Neutrophil (primary cell): ENCODE measurements around the gene CISD3.

Experiments
- H3K27ac ChIP-seq: fragments of 200-600 bp; sonication (generic); 2 replicates; pipeline ENCODE4 v1.5.1; 2016; ENCODE audit warnings: mild to moderate bottlenecking, moderate library complexity
- H3K27me3 ChIP-seq: fragments of 200-600 bp; sonication (generic); 2 replicates; pipeline ENCODE4 v1.6.0; 2016; ENCODE audit warnings: mild to moderate bottlenecking
- H3K36me3 ChIP-seq: fragments of 200-600 bp; sonication (generic); 2 replicates; pipeline ENCODE4 v1.5.1; 2017
- H3K4me1 ChIP-seq, 2 experiments: fragments of 200-600 bp in 1 of 2; sonication (generic) in 1 of 2; 1 replicate in 1 of 2; 2 replicates in 1 of 2; pipeline versions ENCODE4 v1.5.1 to v1.6.1; 2013 to 2016; ENCODE audit warnings: low read depth in 1 of 2, low read length in 1 of 2, mild to moderate bottlenecking in 1 of 2, moderate library complexity in 1 of 2; ENCODE audit not compliant: control insufficient read depth in 1 of 2, insufficient read depth in 1 of 2
- H3K4me3 ChIP-seq, 2 experiments: fragments of 200-600 bp in 1 of 2; sonication (generic) in 1 of 2; 1 replicate in 1 of 2; 2 replicates in 1 of 2; pipeline ENCODE4 v1.5.1; 2013 to 2016; ENCODE audit warnings: low read depth in 1 of 2, low read length in 1 of 2, mild to moderate bottlenecking in 1 of 2, moderate library complexity in 1 of 2
- H3K9me3 ChIP-seq: fragments of 200-600 bp; sonication (generic); 2 replicates; pipeline ENCODE4 v1.5.1; 2016
- TF ChIP-seq, protein P1 (sequence below): fragments of 200-600 bp; sonication (generic); IDR thresholded peaks from 2 replicates; pipeline ENCODE4 v1.5.1; 2016; ENCODE audit warnings: antibody characterized with exemption

CISD3 gene

DNA sequence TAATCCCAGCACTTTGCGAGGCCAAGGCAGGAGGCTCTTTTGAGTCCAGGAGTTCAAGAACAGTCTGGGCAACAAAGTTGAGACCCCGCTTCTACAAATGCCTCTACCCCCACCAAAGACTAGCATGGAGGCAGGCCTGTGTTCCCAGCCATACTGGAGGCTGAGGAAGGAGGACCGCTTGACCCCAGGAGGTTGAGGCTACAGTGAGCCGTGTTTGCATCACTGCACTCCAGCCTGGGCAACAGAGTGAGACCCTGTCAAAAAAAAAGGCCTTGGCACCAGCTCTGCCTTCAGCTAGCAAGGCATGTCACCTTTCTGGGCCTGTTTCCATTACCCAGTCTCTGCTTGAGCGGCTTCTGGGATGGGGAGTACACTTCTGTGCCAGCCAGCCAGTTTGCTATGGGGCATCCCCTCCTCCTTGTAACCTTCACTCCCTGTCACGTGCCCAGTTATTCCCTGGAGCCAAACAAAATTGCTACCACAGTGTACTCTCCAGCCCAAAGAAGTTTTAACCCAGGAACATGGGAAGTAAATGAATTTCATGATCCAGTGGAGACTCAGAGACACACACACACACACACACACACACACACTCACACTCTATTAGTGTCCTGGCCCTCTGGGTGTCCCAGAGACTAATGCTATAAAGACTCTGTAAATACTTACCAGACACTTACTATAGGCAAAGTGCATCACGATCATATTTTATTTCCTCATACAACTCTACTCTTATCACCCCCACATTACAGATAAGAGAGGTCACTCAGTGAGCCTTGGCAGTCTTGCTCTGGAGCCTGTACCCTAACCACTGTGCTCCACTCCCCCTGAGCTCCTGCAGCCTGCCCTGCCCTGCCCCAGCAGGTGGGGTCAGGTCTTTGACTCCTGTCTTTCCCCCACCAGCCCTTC lies 2.5 kb downstream of the CISD3 start:
- H3K27ac ChIP-seq, result no peak overlapping the region
- no peak overlapping the region for H3K4me3 ChIP-seq
- peaks cover 24% of the 10 kb centered on the region for H3K27me3 ChIP-seq
- no peaks in the 10 kb centered on the region for H3K9me3 ChIP-seq
- H3K36me3 ChIP-seq, result no peaks in the 10 kb centered on the region
- peaks cover 30 to 32% of the 10 kb centered on the region in 2 experiments for H3K4me1 ChIP-seq
- TF ChIP-seq, protein P1, sequence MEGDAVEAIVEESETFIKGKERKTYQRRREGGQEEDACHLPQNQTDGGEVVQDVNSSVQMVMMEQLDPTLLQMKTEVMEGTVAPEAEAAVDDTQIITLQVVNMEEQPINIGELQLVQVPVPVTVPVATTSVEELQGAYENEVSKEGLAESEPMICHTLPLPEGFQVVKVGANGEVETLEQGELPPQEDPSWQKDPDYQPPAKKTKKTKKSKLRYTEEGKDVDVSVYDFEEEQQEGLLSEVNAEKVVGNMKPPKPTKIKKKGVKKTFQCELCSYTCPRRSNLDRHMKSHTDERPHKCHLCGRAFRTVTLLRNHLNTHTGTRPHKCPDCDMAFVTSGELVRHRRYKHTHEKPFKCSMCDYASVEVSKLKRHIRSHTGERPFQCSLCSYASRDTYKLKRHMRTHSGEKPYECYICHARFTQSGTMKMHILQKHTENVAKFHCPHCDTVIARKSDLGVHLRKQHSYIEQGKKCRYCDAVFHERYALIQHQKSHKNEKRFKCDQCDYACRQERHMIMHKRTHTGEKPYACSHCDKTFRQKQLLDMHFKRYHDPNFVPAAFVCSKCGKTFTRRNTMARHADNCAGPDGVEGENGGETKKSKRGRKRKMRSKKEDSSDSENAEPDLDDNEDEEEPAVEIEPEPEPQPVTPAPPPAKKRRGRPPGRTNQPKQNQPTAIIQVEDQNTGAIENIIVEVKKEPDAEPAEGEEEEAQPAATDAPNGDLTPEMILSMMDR, result no peak

DNA sequence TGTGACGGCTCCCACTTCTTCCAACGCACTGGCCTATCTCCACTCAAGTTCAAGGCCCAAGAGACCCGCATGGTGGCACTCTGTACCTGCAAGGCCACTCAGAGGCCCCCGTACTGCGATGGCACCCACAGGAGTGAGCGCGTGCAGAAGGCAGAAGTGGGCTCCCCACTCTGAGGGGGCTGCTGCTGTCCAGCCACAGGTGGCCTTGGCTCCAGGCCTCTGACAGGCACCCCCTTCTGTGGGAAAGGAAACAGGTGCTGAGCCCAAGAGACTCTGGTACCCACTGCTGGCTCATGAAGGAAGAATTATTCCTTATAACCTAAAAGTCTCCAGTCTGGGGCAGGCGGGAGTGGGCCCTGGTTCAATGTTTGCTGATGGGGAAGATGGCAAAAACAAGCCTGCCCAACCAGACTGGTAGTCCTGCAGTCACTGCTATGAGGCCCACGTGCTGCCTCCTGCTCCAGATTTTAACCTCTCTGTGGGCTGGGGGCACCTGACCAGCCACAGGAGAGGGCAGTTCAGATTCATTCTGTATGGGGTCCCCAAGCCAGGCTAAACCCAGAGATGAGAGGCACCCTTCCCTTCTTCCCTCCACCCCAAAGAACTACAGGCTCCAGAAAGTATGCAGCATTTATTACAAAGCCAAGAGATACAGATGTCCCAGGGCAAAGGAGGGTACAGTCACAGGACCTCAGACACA lies 3.3 kb downstream of the CISD3 start:
- TF ChIP-seq, protein P1, result no peak
- no peaks in the 10 kb centered on the region for H3K9me3 ChIP-seq
- no peaks in the 10 kb centered on the region for H3K36me3 ChIP-seq
- no peak overlapping the region for H3K27ac ChIP-seq
- H3K4me3 ChIP-seq, result no peak overlapping the region
- peaks cover 32% of the 10 kb centered on the region for H3K27me3 ChIP-seq
- peaks cover 22 to 24% of the 10 kb centered on the region in 2 experiments for H3K4me1 ChIP-seq

DNA sequence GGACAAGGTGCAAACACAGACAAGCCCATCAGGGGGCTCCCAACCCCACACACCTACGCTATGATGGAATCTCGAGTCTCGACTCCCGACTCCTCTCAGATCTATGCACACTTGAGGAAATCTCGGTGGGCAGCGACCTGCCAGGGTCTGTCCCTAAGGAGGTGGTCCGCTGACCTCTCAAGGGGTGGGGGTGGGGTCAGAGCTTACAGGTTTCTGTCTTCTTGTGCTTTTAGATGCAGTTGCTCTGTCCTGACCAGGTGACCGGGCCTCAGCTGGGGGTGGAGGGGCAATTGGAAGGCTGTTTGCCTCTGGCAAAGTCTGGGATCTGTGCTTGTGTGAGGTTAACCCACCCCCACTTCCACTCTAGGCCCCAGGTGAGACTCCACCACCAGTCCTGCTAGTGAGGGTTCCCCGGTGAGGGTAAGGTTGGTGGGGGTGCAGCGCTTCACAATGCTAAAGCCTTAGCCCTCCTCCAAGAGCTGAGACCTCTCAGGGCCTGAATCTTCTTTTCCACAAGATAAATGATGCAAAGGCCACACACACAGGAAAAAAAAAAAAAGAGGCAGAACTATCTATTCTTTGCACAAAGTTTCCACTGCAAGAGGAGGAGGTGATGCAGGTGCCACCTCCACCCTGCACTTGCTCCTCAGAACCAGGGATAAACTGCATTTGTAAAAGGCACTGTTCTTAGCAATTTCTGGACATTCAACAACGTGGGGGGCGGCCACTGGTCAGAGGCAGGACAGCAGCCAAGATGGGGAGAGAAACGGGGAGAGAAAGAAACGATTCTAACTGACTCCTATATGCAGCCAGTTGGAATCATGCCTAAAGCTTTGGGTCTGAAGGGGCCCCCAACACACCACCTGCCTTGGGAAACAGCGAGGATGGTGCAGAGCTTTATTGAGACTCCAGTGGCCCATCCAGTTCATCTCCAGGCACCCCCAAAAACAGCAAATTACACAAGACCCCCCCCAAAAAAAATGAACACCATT lies 4.1 kb downstream of the CISD3 start:
- H3K27ac ChIP-seq, result no peak overlapping the region
- no peaks in the 10 kb centered on the region for H3K36me3 ChIP-seq
- peaks cover 40% of the 10 kb centered on the region for H3K27me3 ChIP-seq
- no peaks in the 10 kb centered on the region for H3K9me3 ChIP-seq
- H3K4me1 ChIP-seq, result peaks cover 14 to 16% of the 10 kb centered on the region in 2 experiments
- no peak overlapping the region for H3K4me3 ChIP-seq
- TF ChIP-seq, protein P1, result no peak

DNA sequence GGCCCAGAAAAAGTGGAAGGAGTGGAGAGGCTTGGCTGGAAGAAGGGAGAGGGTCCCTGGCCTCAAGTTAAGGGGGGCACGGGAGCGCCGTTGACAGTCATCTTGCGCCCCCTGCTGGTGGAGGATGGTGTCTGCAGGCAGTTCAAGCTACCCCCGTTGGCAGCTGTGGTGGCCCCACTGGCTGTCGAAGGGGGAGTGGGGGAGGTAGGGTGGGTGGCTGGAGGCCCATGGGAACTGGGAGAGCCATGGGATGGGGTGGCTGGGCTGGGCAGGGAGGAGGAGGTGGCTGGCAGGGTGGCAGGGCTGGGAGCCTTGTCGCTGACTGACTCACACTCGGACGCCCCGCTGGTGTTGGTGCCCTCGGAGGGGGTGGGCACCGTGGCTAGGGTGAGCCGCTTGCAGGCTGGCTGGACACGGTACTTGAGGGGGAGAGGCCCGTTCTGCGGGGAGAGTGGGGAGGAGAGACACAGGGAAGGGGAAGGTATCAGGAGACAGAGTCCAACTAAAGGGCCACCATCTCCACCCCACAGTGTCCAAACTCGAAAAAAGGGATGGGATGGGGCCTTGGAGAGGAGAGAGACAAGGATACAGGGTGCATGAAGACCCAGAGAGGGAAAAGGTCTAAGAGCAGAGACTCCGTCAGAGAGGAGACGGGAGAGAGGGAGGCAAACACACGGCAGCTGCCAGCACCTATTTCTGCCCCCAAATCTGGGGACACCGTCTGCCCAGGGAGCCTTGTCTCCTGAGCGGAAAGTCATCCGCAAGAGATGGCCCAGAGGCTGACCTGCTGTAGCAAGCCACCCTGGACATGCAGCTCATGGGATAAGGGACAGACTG lies 5.2 kb downstream of the CISD3 start:
- H3K36me3 ChIP-seq, result no peaks in the 10 kb centered on the region
- H3K9me3 ChIP-seq, result no peaks in the 10 kb centered on the region
- TF ChIP-seq, protein P1, result peak; percentile 96
- peaks cover 6 to 9% of the 10 kb centered on the region in 2 experiments for H3K4me1 ChIP-seq
- H3K27ac ChIP-seq, result no peak overlapping the region
- peaks cover 50% of the 10 kb centered on the region for H3K27me3 ChIP-seq
- no peak overlapping the region for H3K4me3 ChIP-seq
